ENCODE results near the gene USF2. TPM values are rescaled to one million over a fixed set of nuclear protein-coding genes. Genes with fewer than 3 reads are reported as not detected.
A peak's percentile ranks its signal among the peaks of the same experiment; 100 is the strongest.

USF2 gene
- total RNA-seq, 1 donor, result 51.6 TPM

DNA sequence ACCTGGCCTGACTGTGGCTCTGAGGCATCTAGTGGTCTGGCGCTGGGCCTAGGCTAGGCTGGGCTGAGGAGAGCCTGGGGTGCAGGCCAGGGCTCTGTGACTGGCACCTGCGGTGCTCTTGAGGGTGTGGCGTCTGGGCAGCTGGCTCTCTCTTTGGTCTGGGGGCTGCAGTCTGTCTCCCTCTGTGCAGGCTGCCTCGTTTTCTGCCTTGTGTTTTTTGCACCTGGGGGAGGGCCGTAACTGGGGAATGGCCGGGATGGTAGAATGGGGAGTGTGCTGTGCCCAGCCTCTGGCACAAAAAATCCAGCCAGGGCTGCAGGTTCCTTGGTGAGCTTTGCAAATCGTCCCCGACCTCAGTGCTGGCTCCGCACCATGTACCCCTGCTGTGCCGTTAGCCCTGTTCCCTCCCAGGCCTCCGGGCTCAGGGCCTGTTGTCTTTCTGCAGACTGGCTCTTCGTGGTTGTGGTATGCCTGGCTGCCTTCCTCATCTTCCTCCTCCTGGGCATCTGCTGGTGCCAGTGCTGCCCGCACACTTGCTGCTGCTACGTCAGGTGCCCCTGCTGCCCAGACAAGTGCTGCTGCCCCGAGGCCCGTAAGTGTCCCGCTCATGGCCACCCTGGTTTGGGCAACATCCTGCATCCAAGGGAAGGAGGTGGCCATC, 6.5 kb upstream of the USF2 start:
- H3K4me3 ChIP-seq (ENCODE audit: low read depth, low read length), result no peak overlapping the region
- no peak for TF ChIP-seq CTCF (IDR thresholded peaks at IDR 0.05; ENCODE audit: insufficient read depth, low read length)
- no peak for DNase-seq (ENCODE audit: low read depth)

- H3K4me3 ChIP-seq (ENCODE audit: low read depth, low read length), result no peak overlapping the region
- DNase-seq (ENCODE audit: low read depth), result no peak
- TF ChIP-seq CTCF (IDR thresholded peaks at IDR 0.05; ENCODE audit: insufficient read depth, low read length), result no peak
Observed at GRCh38 chr19:35264268-35265125, 4.3 kb upstream of the USF2 start.

GRCh38 chr19:35265126-35265899, 3.4 kb upstream of the USF2 start:
- DNase-seq (ENCODE audit: low read depth), result no peak
- TF ChIP-seq CTCF (IDR thresholded peaks at IDR 0.05; ENCODE audit: insufficient read depth, low read length), result no peak
- no peak overlapping the region for H3K4me3 ChIP-seq (ENCODE audit: low read depth, low read length)

GRCh38 chr19:35265900-35266519, 2.8 kb upstream of the USF2 start:
- TF ChIP-seq CTCF (IDR thresholded peaks at IDR 0.05; ENCODE audit: insufficient read depth, low read length), result no peak
- DNase-seq (ENCODE audit: low read depth), result no peak
- H3K4me3 ChIP-seq (ENCODE audit: low read depth, low read length), result no peak overlapping the region

GRCh38 chr19:35266520-35267352, 2.0 kb upstream of the USF2 start:
- TF ChIP-seq CTCF (IDR thresholded peaks at IDR 0.05; ENCODE audit: insufficient read depth, low read length), result no peak
- no peak for DNase-seq (ENCODE audit: low read depth)
- H3K4me3 ChIP-seq (ENCODE audit: low read depth, low read length), result peak overlapping the region; percentile 81

All from fibroblast of the aortic adventitia (primary cell).